B cell (primary cell): ENCODE data around the gene CLCN1. TPM values are rescaled to one million over a fixed set of nuclear protein-coding genes. Genes with fewer than 3 reads are reported as not detected.

ENCODE experiments used
- ATAC-seq: fragments of 200-7000 bp; cut with Tn5 transposase; one replicate; pipeline ENCODE4 v1.10.0; 2021; ENCODE audit warnings: low read depth, mild to moderate bottlenecking, moderate number of reproducible peaks, moderate library complexity
- CTCF ChIA-PET: fragments of 350-600 bp; sonication (Branson Sonifier 250); formaldehyde crosslinking; loops from one replicate; lab custom pipeline; 2021; ENCODE audit warnings: antibody characterized with exemption, inconsistent platforms; lab: Charles Lee
- POLR2A ChIA-PET: fragments of 350-600 bp; sonication (Branson Sonifier 250); formaldehyde crosslinking; loops from one replicate; lab custom pipeline; 2021; ENCODE audit warnings: antibody characterized with exemption; lab: Charles Lee
- DNase-seq: peaks from one replicate; pipeline ENCODE4 v3.0.0; 2013
- H2AFZ ChIP-seq: 2 replicates; pipeline ENCODE4 v1.6.1; 2012; ENCODE audit warnings: mild to moderate bottlenecking, low read depth, low read length; ENCODE audit not compliant: insufficient read depth, poor library complexity, severe bottlenecking
- H3K27ac ChIP-seq, 2 donors: 1 replicate in 1 of 2; 2 replicates in 1 of 2; pipeline ENCODE4 v1.5.1; 2012 to 2013; ENCODE audit warnings: low read length in 2 of 2, mild to moderate bottlenecking in 2 of 2, moderate library complexity in 1 of 2
- H3K27me3 ChIP-seq, 4 experiments: fragments of 200-600 bp in 1 of 4; sonication (generic) in 1 of 4; replicated peaks in 1 of 4; 1 replicate in 2 of 4; 2 replicates in 2 of 4; pipeline versions ENCODE4 v1.6.1 to v1.7.0; 2013 to 2016; ENCODE audit warnings: low read length in 3 of 4, mild to moderate bottlenecking in 2 of 4, mixed read lengths in 1 of 4, moderate library complexity in 1 of 4; ENCODE audit not compliant: insufficient read depth in 4 of 4, control insufficient read depth in 3 of 4; ENCODE audit errors: control extremely low read depth in 1 of 4
- H3K36me3 ChIP-seq, 2 experiments: replicated peaks in 1 of 2; 1 replicate in 1 of 2; 2 replicates in 1 of 2; pipeline versions ENCODE4 v1.6.1 to v1.7.1; 2013; ENCODE audit warnings: low read length in 1 of 2; ENCODE audit not compliant: insufficient read depth in 2 of 2, control insufficient read depth in 1 of 2; ENCODE audit errors: control extremely low read depth in 1 of 2, extremely low read depth in 1 of 2
- H3K4me1 ChIP-seq, 2 donors: fragments of 200-600 bp in 1 of 2; sonication (generic) in 1 of 2; 1 replicate in 1 of 2; 2 replicates in 1 of 2; pipeline versions ENCODE4 v1.5.1 to v1.6.1; 2013 to 2017; ENCODE audit warnings: low read length in 2 of 2; ENCODE audit not compliant: control insufficient read depth in 2 of 2, insufficient read depth in 2 of 2
- H3K4me2 ChIP-seq: replicated peaks from 2 replicates; pipeline ENCODE3; 2012; ENCODE audit warnings: mild to moderate bottlenecking, low read depth, low read length; ENCODE audit not compliant: poor library complexity, severe bottlenecking
- H3K4me3 ChIP-seq, 5 experiments: fragments of 200-600 bp in 1 of 5; sonication (generic) in 1 of 5; 1 replicate in 3 of 5; 2 replicates in 2 of 5; pipeline versions ENCODE4 v1.5.1 to v1.7.0; 2011 to 2016; ENCODE audit warnings: low read length in 4 of 5, mild to moderate bottlenecking in 4 of 5, low read depth in 2 of 5, control low read depth in 1 of 5, moderate library complexity in 1 of 5; ENCODE audit not compliant: insufficient read depth in 1 of 5; ENCODE audit errors: control extremely low read depth in 1 of 5, extremely low read depth in 1 of 5
- H3K79me2 ChIP-seq: fragments of 200-600 bp; sonication (generic); one replicate; pipeline ENCODE4 v1.6.0; 2016; ENCODE audit warnings: low read length; ENCODE audit not compliant: control insufficient read depth, insufficient read depth
- H3K9ac ChIP-seq: fragments of 200-600 bp; sonication (generic); 2 replicates; pipeline ENCODE4 v1.6.1; 2017; ENCODE audit warnings: mild to moderate bottlenecking, low read length, moderate library complexity
- H3K9me3 ChIP-seq, 3 donors: one replicate each; pipeline versions ENCODE4 v1.6.1 to v1.7.1; 2013; ENCODE audit warnings: low read length in 2 of 3; ENCODE audit not compliant: control insufficient read depth in 2 of 3, insufficient read depth in 1 of 3; ENCODE audit errors: control extremely low read depth in 1 of 3
- H4K20me1 ChIP-seq: 2 replicates; pipeline ENCODE4 v1.6.0; 2012; ENCODE audit warnings: mild to moderate bottlenecking, low read length; ENCODE audit not compliant: insufficient read depth, control insufficient read depth, poor library complexity, severe bottlenecking
- H3K27ac Mint-ChIP-seq: one replicate; pipeline ENCODE4 v1.8.0; 2021; ENCODE audit warnings: mixed read lengths
- H3K27me3 Mint-ChIP-seq: one replicate; pipeline ENCODE4 v1.8.0; 2021; ENCODE audit warnings: mixed read lengths
- H3K4me1 Mint-ChIP-seq: one replicate; pipeline ENCODE4 v1.8.0; 2021; ENCODE audit warnings: mixed read lengths
- H3K4me3 Mint-ChIP-seq: one replicate; pipeline ENCODE4 v1.8.0; 2021; ENCODE audit warnings: mixed read lengths
- H3K9me3 Mint-ChIP-seq: one replicate; pipeline ENCODE4 v1.8.0; 2022; ENCODE audit warnings: mixed read lengths; ENCODE audit not compliant: insufficient read depth
- EZH2 ChIP-seq: IDR thresholded peaks from 2 replicates; pipeline ENCODE4 v1.6.1; 2012; ENCODE audit warnings: borderline replicate concordance, low read depth, mild to moderate bottlenecking, moderate library complexity, low read length; ENCODE audit not compliant: insufficient read depth, poor library complexity, severe bottlenecking
- WGBS: methylation state at CpG from one replicate; pipeline ENCODE4 v1.1.5; 2013; ENCODE audit warnings: missing lambda C conversion rate; ENCODE audit not compliant: insufficient coverage; 5-methylcytosine and 5-hydroxymethylcytosine counted together
- intact Hi-C: fragments of 100-400 bp; cut with micrococcal nuclease; formaldehyde crosslinking; loops from one replicate; pipeline ENCODE4 v1.10.0; 2022
- polyA plus RNA-seq: library from polyadenylated mRNA; depleted of rRNA; stranded (reverse); fragments of >200 nt; gene quantifications from 2 replicates; pipeline ENCODE4 v1.2.3, GENCODE V29; 2012
- total RNA-seq, 2 donors: library from RNA; stranded (reverse); fragments of 120-200 nt in 1 of 2; gene quantifications; 1 replicate in 1 of 2; 2 replicates in 1 of 2; pipeline versions ENCODE4 v1.2.3 to v1.2.4, GENCODE V29; 2013 to 2022
- TF ChIP-seq, protein P1 (sequence below): fragments of 200-600 bp; IDR thresholded peaks from one replicate; pipeline ENCODE4 v1.8.0; 2022; ENCODE audit warnings: antibody characterized with exemption, mild to moderate bottlenecking

CLCN1 gene
- total and polyA plus RNA-seq, 2 donors (not counting 1 experiment from before 2014, with no cell fraction given) = not detected

DNA sequence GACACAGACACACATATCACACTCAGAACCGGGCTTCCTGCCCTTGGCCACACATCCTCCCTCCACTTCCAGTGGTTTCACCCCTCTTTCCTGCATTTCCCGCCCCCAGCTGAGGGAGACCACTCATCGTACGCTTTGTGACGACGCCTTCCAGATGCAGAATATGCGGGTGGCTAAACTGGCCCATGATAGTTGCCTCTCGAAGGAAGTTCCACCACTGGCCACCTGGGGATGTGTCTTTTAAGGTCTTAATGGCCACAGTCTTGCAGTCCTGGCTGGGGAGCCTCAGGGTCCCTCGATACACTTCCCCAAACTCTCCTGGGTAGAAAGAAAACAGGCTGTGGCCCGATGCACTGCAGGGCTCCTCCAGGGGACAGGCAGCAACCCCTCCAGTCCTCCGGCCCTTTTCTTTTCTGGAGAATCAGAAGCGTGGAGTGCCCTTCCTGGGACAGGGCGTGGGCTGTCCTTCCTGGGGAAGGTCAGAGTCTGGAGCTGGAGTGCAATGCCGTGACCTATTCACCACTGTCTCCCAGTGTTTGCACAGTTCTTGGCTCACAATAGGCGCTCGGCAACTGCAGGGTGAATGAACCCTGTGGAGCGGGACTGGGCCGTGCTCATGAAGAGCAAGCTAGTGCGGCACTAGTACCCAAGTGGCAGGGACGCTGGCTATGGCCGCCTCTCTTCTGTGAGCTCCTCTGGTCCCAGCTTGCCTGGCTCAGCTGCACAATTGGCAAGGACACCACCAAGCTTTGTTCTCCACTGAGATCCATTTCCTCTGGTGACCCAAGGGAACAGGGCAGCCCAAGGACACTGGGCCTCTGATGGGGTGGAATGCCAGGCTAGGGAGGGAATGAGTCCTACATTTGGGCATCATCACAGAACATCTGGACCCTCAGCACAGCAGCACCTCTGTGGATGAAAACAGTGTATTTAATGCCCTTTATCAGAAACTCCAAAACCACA, 79.6 kb downstream of the CLCN1 start:
- Histone ChIP-seq H3K27ac (no peak overlapping the region), H3K4me3 (no peak overlapping the region), H4K20me1 (no peaks in the 10 kb centered on the region), H3K27me3 (no peaks in the 10 kb centered on the region), H3K9me3 (no peaks in the 10 kb centered on the region), H3K4me2 (no peak overlapping the region), H3K36me3 (peaks cover 0 to 8% of the 10 kb centered on the region in 2 experiments), H3K79me2 (no peaks in the 10 kb centered on the region), H3K9ac (no peak overlapping the region), H3K4me1 (no peaks in the 10 kb centered on the region), H2AFZ (no peak overlapping the region)
- peak; percentile 21 for ATAC-seq
- Mint-ChIP-seq H3K27me3 (no peaks in the 10 kb centered on the region), H3K4me3 (no peak overlapping the region), H3K4me1 (no peaks in the 10 kb centered on the region), H3K27ac (no peak overlapping the region), H3K9me3 (no peaks in the 10 kb centered on the region)
- intact Hi-C loops = no loop called here
- WGBS = 46% methylated on average over 20 of the region's 21 CpGs
- no peak for TF ChIP-seq EZH2
- TF ChIP-seq, protein P1, sequence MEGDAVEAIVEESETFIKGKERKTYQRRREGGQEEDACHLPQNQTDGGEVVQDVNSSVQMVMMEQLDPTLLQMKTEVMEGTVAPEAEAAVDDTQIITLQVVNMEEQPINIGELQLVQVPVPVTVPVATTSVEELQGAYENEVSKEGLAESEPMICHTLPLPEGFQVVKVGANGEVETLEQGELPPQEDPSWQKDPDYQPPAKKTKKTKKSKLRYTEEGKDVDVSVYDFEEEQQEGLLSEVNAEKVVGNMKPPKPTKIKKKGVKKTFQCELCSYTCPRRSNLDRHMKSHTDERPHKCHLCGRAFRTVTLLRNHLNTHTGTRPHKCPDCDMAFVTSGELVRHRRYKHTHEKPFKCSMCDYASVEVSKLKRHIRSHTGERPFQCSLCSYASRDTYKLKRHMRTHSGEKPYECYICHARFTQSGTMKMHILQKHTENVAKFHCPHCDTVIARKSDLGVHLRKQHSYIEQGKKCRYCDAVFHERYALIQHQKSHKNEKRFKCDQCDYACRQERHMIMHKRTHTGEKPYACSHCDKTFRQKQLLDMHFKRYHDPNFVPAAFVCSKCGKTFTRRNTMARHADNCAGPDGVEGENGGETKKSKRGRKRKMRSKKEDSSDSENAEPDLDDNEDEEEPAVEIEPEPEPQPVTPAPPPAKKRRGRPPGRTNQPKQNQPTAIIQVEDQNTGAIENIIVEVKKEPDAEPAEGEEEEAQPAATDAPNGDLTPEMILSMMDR = no peak
- CTCF ChIA-PET = interaction anchor here (0.7 kb wide), 1 partner anchor 341 kb away, joined by 3 read pairs; no protein-coding TSS in a partner anchor
- DNase-seq = no peak
- POLR2A ChIA-PET = no interaction called here

DNA sequence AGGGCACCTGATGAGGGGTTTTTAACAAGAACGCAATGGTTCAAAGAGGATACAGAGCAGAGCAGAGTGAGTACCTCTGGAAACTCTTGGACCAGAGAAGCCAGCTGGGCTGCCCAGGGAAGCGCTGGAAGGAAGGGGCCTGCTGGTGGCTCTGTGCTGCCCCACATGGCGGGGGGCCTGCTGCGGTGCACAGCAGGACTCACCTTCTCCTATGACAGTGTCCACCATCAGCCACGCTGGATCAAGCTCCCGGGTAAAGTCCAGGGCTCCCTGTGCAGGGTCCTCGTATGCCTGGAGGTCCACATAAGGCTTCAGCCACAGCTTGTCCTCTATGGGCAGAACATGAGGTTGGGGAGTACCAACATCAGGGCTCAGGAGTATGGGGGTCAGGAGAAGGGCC, 80.3 kb downstream of the CLCN1 start:
- Histone ChIP-seq H3K9me3 (no peaks in the 10 kb centered on the region), H3K79me2 (no peaks in the 10 kb centered on the region), H3K27ac (no peak overlapping the region), H3K9ac (no peak overlapping the region), H3K4me1 (no peaks in the 10 kb centered on the region), H3K36me3 (peaks cover 0 to 4% of the 10 kb centered on the region in 2 experiments), H3K27me3 (no peaks in the 10 kb centered on the region), H3K4me2 (no peak overlapping the region), H4K20me1 (no peaks in the 10 kb centered on the region), H3K4me3 (no peak overlapping the region), H2AFZ (no peak overlapping the region)
- ChIA-PET POLR2A (no interaction called here), CTCF (no interaction called here)
- no peaks in the 10 kb centered on the region for H3K27me3 Mint-ChIP-seq
- H3K27ac Mint-ChIP-seq = no peak overlapping the region
- TF ChIP-seq, protein P1 = no peak
- TF ChIP-seq EZH2 = no peak
- H3K9me3 Mint-ChIP-seq = no peaks in the 10 kb centered on the region
- DNase-seq (no peak), ATAC-seq (no peak)
- no peak overlapping the region for H3K4me3 Mint-ChIP-seq
- H3K4me1 Mint-ChIP-seq = no peaks in the 10 kb centered on the region
- intact Hi-C loops = no loop called here
- WGBS = 81% methylated on average over 6 of the region's 7 CpGs
